GM08714 (cell line): ENCODE results near the gene RAB11FIP3.

Source experiments
- H3K4me3 ChIP-seq: fragments of 200-500 bp; sonication (Bioruptor generic); 2 replicates; pipeline ENCODE4 v1.5.1; 2014; ENCODE audit warnings: mild to moderate bottlenecking, low read length, inconsistent platforms
- ZNF274 ChIP-seq: IDR thresholded peaks from 2 replicates; pipeline ENCODE4 v1.6.1; 2012; ENCODE audit warnings: mild to moderate bottlenecking, low read depth, low read length

The RAB11FIP3 gene

GRCh38 chr16:526181-527014 lies 100.9 kb downstream of the RAB11FIP3 start:
- no peak for TF ChIP-seq ZNF274
- H3K4me3 ChIP-seq: peak overlapping the region; percentile 67

GRCh38 chr16:527015-527903 lies 101.8 kb downstream of the RAB11FIP3 start, which contains the start of gene CAPN15:
Gene CAPN15, plus strand, starts transcription at chr16:527712. Its CDS starts 19,127 bp downstream, at chr16:546839.
- TF ChIP-seq ZNF274: no peak
- peak within 1 kb of the TSS; percentile 67 for H3K4me3 ChIP-seq

GRCh38 chr16:528111-529011 lies 102.9 kb downstream of the RAB11FIP3 start:
- TF ChIP-seq ZNF274: no peak
- peak overlapping the region; percentile 66 for H3K4me3 ChIP-seq

- no peak for TF ChIP-seq ZNF274
These were observed 103.6 kb downstream of the RAB11FIP3 start for GRCh38 chr16:529012-529575.

GRCh38 chr16:530111-530817 lies 104.8 kb downstream of the RAB11FIP3 start:
- H3K4me3 ChIP-seq: no peak overlapping the region
- no peak for TF ChIP-seq ZNF274

More at GRCh38 chr16:529012-529575, 103.6 kb downstream of the RAB11FIP3 start:
- H3K4me3 ChIP-seq: peak overlapping the region; percentile 66

GRCh38 chr16:531494-532125 lies 106.2 kb downstream of the RAB11FIP3 start:
- TF ChIP-seq ZNF274: no peak
- no peak overlapping the region for H3K4me3 ChIP-seq

GRCh38 chr16:533391-534123 lies 108.1 kb downstream of the RAB11FIP3 start:
- TF ChIP-seq ZNF274: no peak
- no peak overlapping the region for H3K4me3 ChIP-seq

GRCh38 chr16:534135-534534 lies 108.7 kb downstream of the RAB11FIP3 start:
- no peak overlapping the region for H3K4me3 ChIP-seq
- TF ChIP-seq ZNF274: no peak

GRCh38 chr16:534856-535445 lies 109.5 kb downstream of the RAB11FIP3 start:
- TF ChIP-seq ZNF274: no peak
- no peak overlapping the region for H3K4me3 ChIP-seq

GRCh38 chr16:535446-536405 lies 110.3 kb downstream of the RAB11FIP3 start:
- TF ChIP-seq ZNF274: no peak
- no peak overlapping the region for H3K4me3 ChIP-seq
